SK-N-SH (cell line): ENCODE results near the gene TSHZ3. TPM values are rescaled to one million over a fixed set of nuclear protein-coding genes. Genes with fewer than 3 reads are reported as not detected.

ENCODE experiments used
- CTCF ChIA-PET: fragments of 300-600, 350-600 bp; formaldehyde crosslinking; extraction: SDS; loops from one replicate; lab custom pipeline; 2021; lab: Yijun Ruan, JAX
- POLR2A ChIA-PET: fragments of 350-600 bp; sonication (Branson Sonifier 250); formaldehyde crosslinking; extraction: SDS; loops from one replicate; lab custom pipeline; 2020; ENCODE audit warnings: antibody characterized with exemption, inconsistent platforms; lab: Yijun Ruan, JAX
- DNase-seq: peaks from one replicate; pipeline ENCODE4 v3.0.0; 2012
- H2AFZ ChIP-seq: fragments of 200-600 bp; sonication (generic); 2 replicates; pipeline ENCODE4 v1.8.1; 2016; ENCODE audit warnings: antibody characterized with exemption, mild to moderate bottlenecking, low read depth
- H3F3A ChIP-seq: fragments of 200-600 bp; sonication (generic); replicated peaks from 2 replicates; pipeline ENCODE3; 2016; ENCODE audit warnings: antibody characterized with exemption, mild to moderate bottlenecking; ENCODE audit not compliant: insufficient read depth
- H3K27ac ChIP-seq, 2 experiments: fragments of 200-500 bp in 1 of 2; fragments of 200-600 bp in 1 of 2; sonication (Bioruptor generic) in 1 of 2; sonication (generic), shearing (Covaris generic) in 1 of 2; 2 replicates each; pipeline versions ENCODE4 v1.5.1 to v1.6.1; 2014 to 2016; ENCODE audit warnings: low read depth in 2 of 2, inconsistent platforms in 1 of 2, low read length in 1 of 2, mild to moderate bottlenecking in 1 of 2, mixed read lengths in 1 of 2
- H3K27me3 ChIP-seq: fragments of 200-600 bp; sonication (generic), shearing (Covaris generic); 2 replicates; pipeline ENCODE4 v1.6.1; 2016; ENCODE audit warnings: mixed run types; ENCODE audit not compliant: insufficient read depth
- H3K36me3 ChIP-seq, 2 experiments: fragments of 200-500 bp in 1 of 2; fragments of 200-600 bp in 1 of 2; sonication (Bioruptor generic) in 1 of 2; sonication (generic) in 1 of 2; replicated peaks in 1 of 2; 2 replicates each; pipeline versions ENCODE3 to v1.5.1; 2014 to 2016; ENCODE audit warnings: low read length in 1 of 2, mild to moderate bottlenecking in 1 of 2; ENCODE audit not compliant: insufficient read depth in 2 of 2, control insufficient read depth in 1 of 2
- H3K4me1 ChIP-seq, 2 experiments: fragments of 200-500 bp in 1 of 2; fragments of 200-600 bp in 1 of 2; sonication (Bioruptor generic) in 1 of 2; sonication (generic), shearing (Covaris generic) in 1 of 2; 2 replicates each; pipeline versions ENCODE4 v1.5.1 to v1.6.1; 2014 to 2016; ENCODE audit warnings: low read depth in 1 of 2, low read length in 1 of 2, mixed run types in 1 of 2; ENCODE audit not compliant: insufficient read depth in 2 of 2, control insufficient read depth in 1 of 2
- H3K4me2 ChIP-seq: fragments of 200-600 bp; sonication (generic), shearing (Covaris generic); 2 replicates; pipeline ENCODE4 v1.6.1; 2017; ENCODE audit warnings: mixed run types
- H3K4me3 ChIP-seq, 2 experiments: fragments of 200-500 bp in 1 of 2; fragments of 200-600 bp in 1 of 2; sonication (Bioruptor generic) in 1 of 2; sonication (generic), shearing (Covaris generic) in 1 of 2; 2 replicates each; pipeline versions ENCODE4 v1.5.1 to v1.8.1; 2014 to 2016; ENCODE audit warnings: low read depth in 2 of 2, inconsistent platforms in 1 of 2, low read length in 1 of 2, mild to moderate bottlenecking in 1 of 2, mixed read lengths in 1 of 2, moderate library complexity in 1 of 2
- H3K79me2 ChIP-seq: fragments of 200-600 bp; sonication (generic); 2 replicates; pipeline ENCODE4 v1.8.1; 2017; ENCODE audit warnings: mild to moderate bottlenecking; ENCODE audit not compliant: insufficient read depth
- H3K9ac ChIP-seq: fragments of 200-600 bp; sonication (generic); 2 replicates; pipeline ENCODE4 v1.6.1; 2017; ENCODE audit warnings: mixed run types
- H3K9me2 ChIP-seq: fragments of 200-600 bp; sonication (generic); 2 replicates; pipeline ENCODE4 v1.6.1; 2017; ENCODE audit warnings: mixed run types
- H3K9me3 ChIP-seq: fragments of 200-600 bp; sonication (generic); 2 replicates; pipeline ENCODE4 v1.6.1; 2017; ENCODE audit warnings: mixed run types, mild to moderate bottlenecking, moderate library complexity
- H4K20me1 ChIP-seq: fragments of 200-600 bp; sonication (generic); 2 replicates; pipeline ENCODE4 v1.6.1; 2017; ENCODE audit warnings: mild to moderate bottlenecking, mixed run types; ENCODE audit not compliant: insufficient read depth
- CHD2 ChIP-seq: fragments of 150-350 bp; IDR thresholded peaks from 2 replicates; pipeline ENCODE4 v1.6.1; 2018; ENCODE audit warnings: low read length; ENCODE audit not compliant: partially characterized antibody
- ELF1 ChIP-seq: IDR thresholded peaks from 2 replicates; pipeline ENCODE4 v1.4.0; 2012
- EZH2phosphoT487 ChIP-seq: fragments of 200-600 bp; sonication (generic); IDR thresholded peaks from 2 replicates; pipeline ENCODE4 v1.6.1; 2017; ENCODE audit warnings: low read depth, mixed run types, mild to moderate bottlenecking, antibody characterized with exemption, moderate library complexity, borderline replicate concordance
- FOXJ3 ChIP-seq: sonication (generic); formaldehyde crosslinking; IDR thresholded peaks from 2 replicates; pipeline ENCODE4 v1.5.1; 2020; ENCODE audit warnings: mild to moderate bottlenecking, missing genetic modification reagents
- FOXM1 ChIP-seq: IDR thresholded peaks from 2 replicates; pipeline ENCODE4 v1.4.0; 2012; ENCODE audit warnings: low read depth, mild to moderate bottlenecking
- GABPA ChIP-seq: IDR thresholded peaks from 2 replicates; pipeline ENCODE4 v1.4.0; 2012; ENCODE audit warnings: low read depth, mild to moderate bottlenecking
- GATA2 ChIP-seq: sonication (generic); formaldehyde crosslinking; IDR thresholded peaks from 2 replicates; pipeline ENCODE4 v1.5.0; 2020; ENCODE audit warnings: mild to moderate bottlenecking, missing genetic modification reagents
- JUND ChIP-seq: IDR thresholded peaks from 2 replicates; pipeline ENCODE4 v1.4.0; 2012
- NFIC ChIP-seq: IDR thresholded peaks from 2 replicates; pipeline ENCODE4 v1.4.0; 2012; ENCODE audit warnings: borderline replicate concordance
- NRF1 ChIP-seq: IDR thresholded peaks from 2 replicates; pipeline ENCODE4 v1.6.1; 2012; ENCODE audit warnings: low read depth, mild to moderate bottlenecking, low read length
- PBX3 ChIP-seq: IDR thresholded peaks from 2 replicates; pipeline ENCODE4; 2012
- RAD21 ChIP-seq: IDR thresholded peaks from 2 replicates; pipeline ENCODE4 v1.6.1; 2012; ENCODE audit warnings: mild to moderate bottlenecking, low read length
- RCOR1 ChIP-seq: fragments of 150-350 bp; IDR thresholded peaks from 2 replicates; pipeline ENCODE4 v1.6.1; 2017; ENCODE audit warnings: antibody characterized with exemption, low read length
- RXRA ChIP-seq: IDR thresholded peaks from 2 replicates; pipeline ENCODE4 v1.4.0; 2012; ENCODE audit warnings: low read depth, mild to moderate bottlenecking, borderline replicate concordance
- SIN3A ChIP-seq: IDR thresholded peaks from 2 replicates; pipeline ENCODE4 v1.6.1; 2012; ENCODE audit warnings: low read depth, mild to moderate bottlenecking, low read length, moderate library complexity, borderline replicate concordance
- TAF1 ChIP-seq: IDR thresholded peaks from 2 replicates; pipeline ENCODE4 v1.6.1; 2012; ENCODE audit warnings: low read depth, mild to moderate bottlenecking, low read length, moderate library complexity, borderline replicate concordance
- USF2 ChIP-seq: fragments of 150-350 bp; IDR thresholded peaks from 2 replicates; pipeline ENCODE4 v1.6.1; 2017; ENCODE audit warnings: antibody characterized with exemption, low read length, low read depth, borderline replicate concordance
- YY1 ChIP-seq: IDR thresholded peaks from 2 replicates; pipeline ENCODE4 v1.4.0; 2012; ENCODE audit warnings: low read depth, mild to moderate bottlenecking
- WGBS: methylation state at CpG from one replicate; pipeline ENCODE4 v1.1.6; 2017; ENCODE audit warnings: low lambda C conversion rate; 5-methylcytosine and 5-hydroxymethylcytosine counted together
- polyA plus RNA-seq, 3 experiments: library from polyadenylated mRNA; depleted of rRNA; stranded (reverse); fragments of >200 nt; gene quantifications; 2 replicates each; pipeline ENCODE4 v1.2.3, GENCODE V29; 2012
- TF ChIP-seq, protein P1 (sequence below): fragments of 200-600 bp; sonication (generic); IDR thresholded peaks from 2 replicates; pipeline ENCODE4 v1.6.1; 2017; ENCODE audit warnings: antibody characterized with exemption, mild to moderate bottlenecking, moderate library complexity
- TF ChIP-seq, protein P2 (sequence below): fragments of 150-350 bp; IDR thresholded peaks from 2 replicates; pipeline ENCODE4 v1.6.1; 2016; ENCODE audit warnings: mild to moderate bottlenecking, low read depth, low read length

Gene TSHZ3
- polyA plus RNA-seq, 1 of the 3 experiments (the other 2 are of a cell fraction): 3.3 TPM

DNA sequence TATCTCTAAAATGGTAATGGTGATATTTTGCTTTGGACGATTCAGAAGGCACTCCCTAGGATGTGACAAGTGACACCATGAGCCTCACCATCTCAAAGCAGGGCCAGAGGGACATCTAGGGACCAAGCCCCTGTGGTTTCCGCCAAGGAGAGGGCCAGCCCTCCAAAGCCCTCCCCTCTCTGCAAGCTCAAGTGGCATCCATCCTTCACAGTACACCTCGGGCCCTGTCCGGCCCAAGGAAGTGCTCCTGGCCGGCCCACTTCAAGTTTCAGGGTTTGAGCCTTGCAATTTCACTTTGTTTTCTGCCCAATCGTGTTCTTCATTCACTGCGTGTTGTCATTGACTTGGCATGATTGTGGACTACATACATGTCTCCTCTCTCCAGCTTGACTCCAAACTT is 82.5 kb downstream of the TSHZ3 start:
- Histone ChIP-seq H3K27ac (no peak overlapping the region), H3K4me2 (no peak overlapping the region), H4K20me1 (no peaks in the 10 kb centered on the region), H3K9ac (no peak overlapping the region), H3K36me3 (no peaks in the 10 kb centered on the region), H3F3A (no peaks in the 10 kb centered on the region), H2AFZ (no peak overlapping the region), H3K9me3 (no peaks in the 10 kb centered on the region), H3K4me3 (no peak overlapping the region), H3K79me2 (no peaks in the 10 kb centered on the region), H3K27me3 (no peaks in the 10 kb centered on the region), H3K4me1 (peaks cover 0 to 46% of the 10 kb centered on the region in 2 experiments; a peak in 3 of 4 replicates), H3K9me2 (no peaks in the 10 kb centered on the region)
- no peak for DNase-seq
- POLR2A ChIA-PET: no interaction called here
- CTCF ChIA-PET: no interaction called here
- TF ChIP-seq TAF1: no peak
- TF ChIP-seq RXRA: no peak
- no peak for TF ChIP-seq ELF1
- TF ChIP-seq GABPA: no peak
- TF ChIP-seq, protein P1, sequence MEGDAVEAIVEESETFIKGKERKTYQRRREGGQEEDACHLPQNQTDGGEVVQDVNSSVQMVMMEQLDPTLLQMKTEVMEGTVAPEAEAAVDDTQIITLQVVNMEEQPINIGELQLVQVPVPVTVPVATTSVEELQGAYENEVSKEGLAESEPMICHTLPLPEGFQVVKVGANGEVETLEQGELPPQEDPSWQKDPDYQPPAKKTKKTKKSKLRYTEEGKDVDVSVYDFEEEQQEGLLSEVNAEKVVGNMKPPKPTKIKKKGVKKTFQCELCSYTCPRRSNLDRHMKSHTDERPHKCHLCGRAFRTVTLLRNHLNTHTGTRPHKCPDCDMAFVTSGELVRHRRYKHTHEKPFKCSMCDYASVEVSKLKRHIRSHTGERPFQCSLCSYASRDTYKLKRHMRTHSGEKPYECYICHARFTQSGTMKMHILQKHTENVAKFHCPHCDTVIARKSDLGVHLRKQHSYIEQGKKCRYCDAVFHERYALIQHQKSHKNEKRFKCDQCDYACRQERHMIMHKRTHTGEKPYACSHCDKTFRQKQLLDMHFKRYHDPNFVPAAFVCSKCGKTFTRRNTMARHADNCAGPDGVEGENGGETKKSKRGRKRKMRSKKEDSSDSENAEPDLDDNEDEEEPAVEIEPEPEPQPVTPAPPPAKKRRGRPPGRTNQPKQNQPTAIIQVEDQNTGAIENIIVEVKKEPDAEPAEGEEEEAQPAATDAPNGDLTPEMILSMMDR: no peak
- no peak for TF ChIP-seq RCOR1
- TF ChIP-seq SIN3A: no peak
- TF ChIP-seq USF2: no peak
- no peak for TF ChIP-seq YY1
- TF ChIP-seq PBX3: no peak
- no peak for TF ChIP-seq CHD2
- no peak for TF ChIP-seq EZH2phosphoT487
- no peak for TF ChIP-seq JUND
- no peak for TF ChIP-seq NFIC
- TF ChIP-seq RAD21: no peak
- TF ChIP-seq NRF1: no peak
- no peak for TF ChIP-seq FOXM1
- TF ChIP-seq, protein P2, sequence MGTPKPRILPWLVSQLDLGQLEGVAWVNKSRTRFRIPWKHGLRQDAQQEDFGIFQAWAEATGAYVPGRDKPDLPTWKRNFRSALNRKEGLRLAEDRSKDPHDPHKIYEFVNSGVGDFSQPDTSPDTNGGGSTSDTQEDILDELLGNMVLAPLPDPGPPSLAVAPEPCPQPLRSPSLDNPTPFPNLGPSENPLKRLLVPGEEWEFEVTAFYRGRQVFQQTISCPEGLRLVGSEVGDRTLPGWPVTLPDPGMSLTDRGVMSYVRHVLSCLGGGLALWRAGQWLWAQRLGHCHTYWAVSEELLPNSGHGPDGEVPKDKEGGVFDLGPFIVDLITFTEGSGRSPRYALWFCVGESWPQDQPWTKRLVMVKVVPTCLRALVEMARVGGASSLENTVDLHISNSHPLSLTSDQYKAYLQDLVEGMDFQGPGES: no peak
- no peak for TF ChIP-seq GATA2 (CRISPR knock-in tag)
- TF ChIP-seq FOXJ3: no peak
- WGBS: 71% methylated on average over 7 of the region's 7 CpGs
